HCEC 1CT (cell line): ENCODE data around the gene FRMD4A.

ENCODE experiments used
- DNase-seq: peaks from one replicate; pipeline ENCODE4 v3.0.0-alpha.2; 2017

Gene FRMD4A

DNA sequence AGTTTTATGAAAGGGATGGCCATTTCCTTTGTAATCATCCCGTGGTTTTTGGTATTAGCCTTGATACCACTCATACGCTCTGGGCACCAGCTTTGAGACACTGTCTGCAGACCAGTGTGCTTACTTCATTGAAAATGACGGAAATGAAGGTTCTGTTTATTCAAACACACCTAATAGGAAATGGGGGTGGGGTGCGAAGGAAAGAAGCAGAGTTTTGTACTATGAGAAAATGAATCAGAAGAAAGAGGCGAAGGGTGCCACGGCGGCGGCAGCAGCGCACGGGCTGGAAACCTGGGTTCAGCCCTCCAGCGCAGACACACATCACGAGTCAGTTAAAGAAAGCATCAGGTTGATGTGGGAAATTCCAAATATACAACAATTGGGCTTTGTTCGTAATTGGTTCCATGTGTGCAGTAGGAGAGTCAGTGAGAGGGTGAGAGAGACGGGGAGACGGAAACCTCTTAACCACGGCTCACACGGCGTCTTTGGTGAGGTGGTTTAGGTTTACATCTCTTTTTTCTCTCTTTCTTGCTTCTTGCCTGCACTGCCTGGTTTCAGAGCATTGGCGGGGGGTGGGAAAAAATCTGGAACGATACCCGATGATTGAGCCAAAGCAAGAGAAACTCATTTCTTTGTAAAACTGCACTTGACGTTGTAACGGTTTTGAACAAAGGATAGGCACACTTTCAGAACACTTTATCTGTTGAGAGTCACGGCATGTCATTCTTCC lies 321.2 kb downstream of the FRMD4A start:
- peak; percentile 66 for DNase-seq

DNA sequence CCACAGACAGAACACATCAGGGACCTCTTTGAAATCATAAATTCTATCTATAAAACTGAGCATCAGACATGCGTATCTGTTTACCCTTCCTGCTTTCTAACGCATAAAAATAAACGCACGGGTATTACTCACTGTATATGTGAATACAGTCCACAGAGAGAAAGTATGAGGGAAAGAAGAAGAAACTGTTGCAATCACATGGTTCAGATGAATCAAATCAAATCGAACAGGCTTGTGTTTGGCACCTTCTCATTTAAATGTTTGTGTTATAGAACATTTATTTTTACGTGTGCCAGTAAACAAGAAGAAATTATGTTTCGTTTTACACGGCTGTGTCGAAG lies 322.0 kb downstream of the FRMD4A start:
- DNase-seq, result peak; percentile 67

DNA sequence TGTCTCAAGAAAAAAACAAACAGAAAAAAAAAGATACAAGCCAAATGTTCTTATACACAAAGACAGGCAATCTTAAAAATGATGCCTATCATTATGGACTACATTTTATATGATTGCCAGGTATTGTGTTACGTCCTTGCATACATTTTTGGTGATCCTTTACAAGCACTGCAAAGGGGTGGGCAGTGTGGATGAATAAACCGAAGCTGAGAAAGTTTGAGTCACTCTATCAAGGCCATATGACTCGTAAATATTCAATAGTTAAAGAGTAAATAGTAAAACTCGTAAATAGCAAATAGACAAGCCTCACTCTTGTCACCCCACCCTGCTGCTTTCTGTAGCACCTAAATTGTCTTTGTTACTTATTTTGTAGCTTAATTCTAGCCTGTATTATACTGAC lies 326.2 kb downstream of the FRMD4A start:
- DNase-seq, result no peak

- DNase-seq, result no peak
Observed at GRCh38 chr10:14003517-14004184, 327.1 kb downstream of the FRMD4A start.

- no peak for DNase-seq
Observed at GRCh38 chr10:14001298-14002040, 329.3 kb downstream of the FRMD4A start.

DNA sequence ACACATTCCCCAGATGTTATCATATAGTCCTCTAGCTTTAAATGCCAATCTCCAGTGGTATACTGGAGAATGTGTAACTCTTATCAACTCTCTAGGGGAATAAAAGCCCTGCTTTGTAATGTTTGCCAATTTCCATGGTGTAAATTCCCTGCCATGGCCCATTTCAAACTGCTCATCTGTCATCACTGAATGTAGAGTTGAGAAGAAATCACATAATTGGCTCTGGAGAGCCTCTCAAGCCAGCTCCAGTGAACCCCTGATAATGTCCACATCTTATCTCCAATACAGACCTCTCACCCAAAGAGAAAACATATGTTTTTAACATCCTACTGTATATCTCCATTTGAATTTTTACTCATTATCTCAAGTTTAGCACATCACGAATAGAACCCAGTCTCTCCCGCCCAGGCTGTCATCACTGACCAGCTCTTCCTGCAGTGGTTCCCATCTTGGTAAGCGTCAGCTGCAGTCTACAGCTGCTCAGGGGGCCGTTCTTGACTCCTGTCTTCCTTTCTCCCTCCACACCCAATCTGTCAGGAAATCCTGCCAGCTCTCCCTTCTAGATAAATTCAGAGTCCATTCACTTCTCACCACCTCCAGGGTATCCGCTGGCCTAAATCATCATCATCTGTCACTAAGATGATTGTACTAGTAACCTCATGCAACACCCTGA lies 332.4 kb downstream of the FRMD4A start:
- no peak for DNase-seq

- no peak for DNase-seq
Observed at GRCh38 chr10:13997650-13998049, 333.1 kb downstream of the FRMD4A start.

GRCh38 chr10:13994932-13995331 lies 335.8 kb downstream of the FRMD4A start:
- no peak for DNase-seq

DNA sequence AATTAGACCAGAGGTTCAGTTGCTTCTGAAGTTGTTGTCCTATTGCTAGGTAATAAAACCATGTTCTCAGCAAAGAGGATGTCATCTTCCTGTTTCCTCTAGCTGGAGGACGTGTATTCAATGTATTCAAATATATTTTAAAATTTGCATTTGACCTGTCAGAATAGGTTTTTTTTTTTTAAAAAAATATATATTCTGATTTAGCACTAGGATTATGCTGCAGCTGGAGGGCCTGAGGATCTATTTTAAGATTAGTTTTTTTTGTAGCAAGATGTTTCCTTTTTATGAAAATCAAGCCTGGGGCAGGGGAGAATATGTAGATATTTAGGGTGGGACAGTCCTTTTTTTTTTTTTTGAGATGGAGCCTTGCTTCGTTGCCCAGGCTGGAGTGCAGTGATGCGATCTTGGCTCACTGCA lies 337.0 kb downstream of the FRMD4A start:
- DNase-seq, result no peak

- peak; percentile 80 for DNase-seq
Observed at GRCh38 chr10:13993169-13993568, 337.6 kb downstream of the FRMD4A start.

DNA sequence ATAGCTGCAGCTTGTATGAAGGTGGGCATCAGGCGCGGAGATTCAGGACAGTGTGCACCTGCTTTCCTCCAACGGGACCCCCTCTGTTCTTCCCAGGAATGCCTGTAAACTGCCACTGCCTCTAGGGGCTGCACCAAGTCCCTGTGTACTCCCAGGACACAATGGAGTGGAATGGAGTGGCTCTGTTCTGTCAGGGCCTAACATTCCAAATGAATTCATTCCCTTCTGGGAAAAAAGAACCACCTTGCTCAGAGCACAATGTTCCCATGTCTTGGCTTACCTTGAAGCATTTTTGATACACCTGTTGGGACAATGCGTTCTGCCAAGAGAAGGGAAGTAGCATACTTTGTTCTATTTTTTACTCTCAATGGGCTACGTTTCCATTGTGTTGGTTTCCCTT lies 339.4 kb downstream of the FRMD4A start:
- DNase-seq, result no peak

GRCh38 chr10:13990946-13991345 lies 339.8 kb downstream of the FRMD4A start:
- DNase-seq, result no peak

GRCh38 chr10:13990392-13990805 lies 340.3 kb downstream of the FRMD4A start:
- peak; percentile 72 for DNase-seq

- no peak for DNase-seq
Observed at GRCh38 chr10:13989616-13990015, 341.1 kb downstream of the FRMD4A start.

DNA sequence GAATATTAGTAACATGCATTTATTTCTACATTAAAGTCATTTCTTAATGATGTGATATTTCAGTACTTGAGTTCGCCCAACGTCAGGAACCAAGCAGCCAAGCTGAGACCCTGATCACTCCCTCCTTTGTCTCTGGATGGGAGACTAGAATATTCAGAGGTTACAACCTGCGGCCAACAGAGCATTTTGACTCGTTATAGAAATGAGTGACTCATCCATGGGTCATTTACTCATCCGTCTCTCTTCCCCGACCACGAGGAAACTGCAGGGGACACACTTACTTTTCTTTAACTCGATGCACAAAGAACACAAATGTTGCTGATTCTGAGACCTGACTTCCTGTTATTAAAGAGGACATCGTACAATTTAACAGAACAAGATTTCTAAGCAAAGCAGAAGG lies 343.3 kb downstream of the FRMD4A start:
- DNase-seq, result peak; percentile 82

DNA sequence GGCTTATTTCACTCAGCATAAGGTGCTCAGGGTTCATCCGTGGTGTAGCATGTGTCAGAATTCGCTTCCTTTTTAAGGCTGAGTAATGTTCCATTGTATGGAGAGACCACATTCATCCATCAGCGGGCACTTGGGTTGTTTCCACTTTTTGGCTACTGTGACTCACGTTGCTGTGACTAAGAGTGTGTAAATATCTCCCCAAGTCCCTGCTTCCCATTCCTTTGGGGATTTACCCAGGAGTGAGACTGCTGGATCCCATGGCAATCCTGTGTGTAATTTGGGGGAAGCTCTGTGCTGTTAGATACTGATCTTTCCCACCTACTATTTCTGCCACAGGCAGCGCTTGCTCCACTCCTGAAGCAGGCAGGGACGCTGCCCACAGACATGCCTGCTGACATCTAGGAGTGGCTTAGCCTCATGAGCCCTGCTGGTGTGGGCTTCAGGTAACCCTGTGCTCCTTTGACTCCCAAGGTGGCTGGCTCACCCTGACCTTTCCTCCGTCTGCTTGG lies 346.0 kb downstream of the FRMD4A start:
- peak; percentile 98 for DNase-seq

DNA sequence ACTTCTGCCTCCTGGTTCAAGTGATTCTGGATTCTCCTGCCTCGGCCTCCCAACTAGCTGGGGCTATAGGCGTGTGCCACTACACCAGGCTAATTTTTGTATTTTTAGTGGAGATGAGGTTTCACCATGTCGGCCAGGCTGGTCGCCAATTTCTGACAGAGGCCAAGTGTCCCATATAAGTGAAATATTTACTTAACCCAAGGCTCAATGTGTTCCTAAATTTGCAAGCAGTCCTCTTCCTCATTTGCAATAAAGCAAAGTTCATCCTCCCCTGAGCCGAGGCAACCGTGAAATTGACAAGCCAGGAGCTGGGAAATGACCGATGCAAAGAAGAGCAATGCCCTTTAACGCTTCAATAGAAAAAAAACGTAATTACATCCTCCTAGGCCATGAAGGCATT lies 347.7 kb downstream of the FRMD4A start:
- DNase-seq, result no peak

- DNase-seq, result peak; percentile 98
Observed at GRCh38 chr10:13978533-13979115, 352.1 kb downstream of the FRMD4A start.

GRCh38 chr10:13977861-13978532 lies 352.7 kb downstream of the FRMD4A start:
- DNase-seq, result no peak

- DNase-seq, result no peak
Observed at GRCh38 chr10:13973742-13974141, 357.0 kb downstream of the FRMD4A start.

DNA sequence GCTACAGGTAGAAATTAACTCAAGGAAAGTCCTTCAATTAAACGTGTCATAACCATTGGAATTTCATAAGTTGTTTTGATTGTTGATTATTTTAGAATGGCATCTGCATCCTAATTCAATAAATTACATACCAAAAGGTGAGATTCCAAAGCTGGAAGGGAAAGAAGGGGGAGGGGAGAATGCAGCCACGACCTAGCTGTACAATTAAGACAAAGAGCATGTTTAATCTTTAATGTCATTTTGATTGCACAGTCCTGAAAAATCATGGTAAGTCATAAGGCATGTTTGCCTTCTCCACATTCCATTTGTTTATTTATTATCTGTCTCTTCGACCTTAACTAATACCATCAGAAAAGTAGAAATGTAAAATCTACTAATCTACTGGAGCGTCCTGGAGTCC lies 358.1 kb downstream of the FRMD4A start:
- no peak for DNase-seq
